Trophoblast cell (in vitro differentiated cells and primary cell): ENCODE results near the gene ABTB2.

Experiments
- DNase-seq, 2 donors: peaks; one replicate each; pipeline ENCODE4 v3.0.0-alpha.2; 2016
- H2AFZ ChIP-seq: 2 replicates; pipeline ENCODE4 v1.6.1; 2013; ENCODE audit warnings: low read length, moderate library complexity, mild to moderate bottlenecking; ENCODE audit not compliant: insufficient read depth, poor library complexity
- H2AK5ac ChIP-seq: 2 replicates; pipeline ENCODE4 v1.6.1; 2013; ENCODE audit warnings: mild to moderate bottlenecking, low read length
- H2BK120ac ChIP-seq: 2 replicates; pipeline ENCODE4 v1.6.1; 2013; ENCODE audit warnings: low read length, mild to moderate bottlenecking, moderate library complexity; ENCODE audit not compliant: insufficient read depth, poor library complexity
- H2BK12ac ChIP-seq: 2 replicates; pipeline ENCODE4 v1.6.1; 2013; ENCODE audit warnings: mild to moderate bottlenecking, low read length, moderate library complexity
- H2BK5ac ChIP-seq: 2 replicates; pipeline ENCODE4 v1.6.1; 2013; ENCODE audit warnings: low read length, low read depth, moderate library complexity, mild to moderate bottlenecking; ENCODE audit not compliant: poor library complexity
- H3K14ac ChIP-seq: 2 replicates; pipeline ENCODE4 v1.6.1; 2013; ENCODE audit warnings: mild to moderate bottlenecking, low read length
- H3K18ac ChIP-seq: 2 replicates; pipeline ENCODE4 v1.6.1; 2013; ENCODE audit warnings: mild to moderate bottlenecking, low read length
- H3K23ac ChIP-seq: 2 replicates; pipeline ENCODE4 v1.6.1; 2013; ENCODE audit warnings: low read length
- H3K27ac ChIP-seq: 2 replicates; pipeline ENCODE4 v1.5.1; 2013; ENCODE audit warnings: low read depth, mild to moderate bottlenecking, inconsistent platforms, low read length, moderate library complexity
- H3K27me3 ChIP-seq: 2 replicates; pipeline ENCODE4 v1.6.1; 2013; ENCODE audit warnings: inconsistent platforms, mild to moderate bottlenecking, low read length, moderate library complexity; ENCODE audit not compliant: insufficient read depth
- H3K36me3 ChIP-seq, 2 experiments: 1 replicate in 1 of 2; 2 replicates in 1 of 2; pipeline ENCODE4 v1.6.1; 2013; ENCODE audit warnings: low read length in 2 of 2, mild to moderate bottlenecking in 2 of 2, moderate library complexity in 1 of 2; ENCODE audit not compliant: insufficient read depth in 2 of 2, control insufficient read depth in 1 of 2
- H3K4ac ChIP-seq: 2 replicates; pipeline ENCODE4 v1.6.1; 2013; ENCODE audit warnings: low read depth, mild to moderate bottlenecking, low read length, moderate library complexity
- H3K4me1 ChIP-seq, 2 experiments: 1 replicate in 1 of 2; 2 replicates in 1 of 2; pipeline ENCODE4 v1.6.1; 2013; ENCODE audit warnings: low read length in 2 of 2, mild to moderate bottlenecking in 2 of 2, moderate library complexity in 1 of 2; ENCODE audit not compliant: insufficient read depth in 2 of 2, control insufficient read depth in 1 of 2
- H3K4me2 ChIP-seq: 2 replicates; pipeline ENCODE4 v1.6.1; 2013; ENCODE audit warnings: inconsistent platforms, mild to moderate bottlenecking, low read length, moderate library complexity
- H3K4me3 ChIP-seq: 2 replicates; pipeline ENCODE4 v1.5.1; 2013; ENCODE audit warnings: mild to moderate bottlenecking, low read depth, low read length, inconsistent platforms
- H3K79me1 ChIP-seq: one replicate; pipeline ENCODE4 v1.6.1; 2013; ENCODE audit warnings: low read length
- H3K79me2 ChIP-seq: 2 replicates; pipeline ENCODE4 v1.6.1; 2013; ENCODE audit warnings: low read length, mild to moderate bottlenecking; ENCODE audit not compliant: control insufficient read depth, insufficient read depth, poor library complexity
- H3K9ac ChIP-seq: 2 replicates; pipeline ENCODE4 v1.6.1; 2013; ENCODE audit warnings: mild to moderate bottlenecking, low read length
- H3K9me3 ChIP-seq: 2 replicates; pipeline ENCODE4 v1.6.1; 2013; ENCODE audit warnings: low read depth, mild to moderate bottlenecking, control low read depth, inconsistent platforms, low read length; ENCODE audit not compliant: insufficient read depth
- H4K12ac ChIP-seq: 2 replicates; pipeline ENCODE4 v1.6.1; 2013; ENCODE audit warnings: low read depth, mild to moderate bottlenecking, low read length, moderate library complexity
- H4K8ac ChIP-seq: 2 replicates; pipeline ENCODE4 v1.6.1; 2013; ENCODE audit warnings: low read depth, mild to moderate bottlenecking, low read length, moderate library complexity
- H4K91ac ChIP-seq: one replicate; pipeline ENCODE4 v1.6.1; 2013; ENCODE audit warnings: low read depth, mild to moderate bottlenecking, low read length, moderate library complexity
- whole genome bisulfite sequencing: extraction: QIAGEN DNeasy Blood & Tissue Kit; methylation state at CpG from one replicate; pipeline ENCODE4 v1.1.7; 2013; ENCODE audit warnings: missing lambda C conversion rate; ENCODE audit not compliant: insufficient read length, insufficient coverage; ENCODE audit errors: extremely low coverage; 5-methylcytosine and 5-hydroxymethylcytosine counted together

The ABTB2 gene

GRCh38 chr11:34355726-34356125, 2.1 kb downstream of the ABTB2 start:
- no peak overlapping the region for H2AFZ ChIP-seq
- H3K18ac ChIP-seq: no peak overlapping the region
- H3K79me2 ChIP-seq: no peaks in the 10 kb centered on the region
- H3K9me3 ChIP-seq: peaks cover 4% of the 10 kb centered on the region
- no peaks in the 10 kb centered on the region for H3K36me3 ChIP-seq
- H3K9ac ChIP-seq: no peak overlapping the region
- H3K4me1 ChIP-seq: peaks cover 18 to 29% of the 10 kb centered on the region in 2 experiments
- H2BK5ac ChIP-seq: no peak overlapping the region
- H2AK5ac ChIP-seq: no peak overlapping the region
- no peak overlapping the region for H2BK120ac ChIP-seq
- H3K4me3 ChIP-seq: peak overlapping the region; percentile 77
- no peak overlapping the region for H3K4ac ChIP-seq
- no peak for DNase-seq
- H3K23ac ChIP-seq: no peak overlapping the region
- H3K27me3 ChIP-seq: peaks cover 19% of the 10 kb centered on the region
- no peak overlapping the region for H4K91ac ChIP-seq
- H3K27ac ChIP-seq: no peak overlapping the region
- peak overlapping the region; percentile 96 for H3K4me2 ChIP-seq
- H4K8ac ChIP-seq: no peak overlapping the region
- H4K12ac ChIP-seq: no peak overlapping the region
- H3K79me1 ChIP-seq: peaks cover 6% of the 10 kb centered on the region
- no peak overlapping the region for H2BK12ac ChIP-seq
- H3K14ac ChIP-seq: no peak overlapping the region
- no CpG with 5 or more reads among the region's 3 CpGs for WGBS

- Histone ChIP-seq H3K23ac (no peak overlapping the region), H3K27ac (no peak overlapping the region), H4K8ac (no peak overlapping the region), H3K9me3 (peaks cover 4% of the 10 kb centered on the region), H3K4me2 (no peak overlapping the region), H3K4me1 (peaks cover 18 to 29% of the 10 kb centered on the region in 2 experiments), H2BK12ac (no peak overlapping the region), H3K18ac (no peak overlapping the region), H2AFZ (no peak overlapping the region), H3K9ac (no peak overlapping the region), H3K4ac (no peak overlapping the region), H3K14ac (no peak overlapping the region), H3K4me3 (no peak overlapping the region), H3K79me2 (no peaks in the 10 kb centered on the region), H2AK5ac (no peak overlapping the region), H3K36me3 (no peaks in the 10 kb centered on the region), H4K12ac (no peak overlapping the region), H4K91ac (no peak overlapping the region), H3K79me1 (peaks cover 6% of the 10 kb centered on the region), H2BK5ac (no peak overlapping the region), H2BK120ac (no peak overlapping the region), H3K27me3 (peaks cover 19% of the 10 kb centered on the region)
- DNase-seq: peak in 1 of 2 donors; percentile 37
Observed at GRCh38 chr11:34354782-34355181, 3.0 kb downstream of the ABTB2 start.

DNA sequence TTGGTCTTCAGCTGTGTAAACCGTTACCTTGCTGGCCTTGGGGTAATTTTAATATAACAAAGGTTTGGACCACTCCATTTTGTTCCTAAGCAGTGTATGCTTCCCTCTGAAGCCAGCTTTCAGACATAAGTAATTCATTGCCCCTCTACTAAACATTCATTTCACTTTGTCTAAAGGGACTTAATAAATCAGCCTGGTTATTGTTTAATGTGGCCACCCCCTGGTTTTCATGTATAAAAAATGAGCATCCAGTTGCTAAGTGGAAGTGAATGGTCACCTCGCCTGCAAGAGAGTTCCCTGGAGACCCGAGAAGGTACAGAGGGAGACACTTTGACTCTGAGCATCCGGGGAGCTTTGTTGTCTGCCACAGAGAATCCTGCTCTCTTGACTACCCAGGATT, 3.9 kb downstream of the ABTB2 start:
- H2BK120ac ChIP-seq: no peak overlapping the region
- WGBS: no CpG with 5 or more reads among the region's 4 CpGs
- H4K91ac ChIP-seq: no peak overlapping the region
- no peak overlapping the region for H2AFZ ChIP-seq
- no peak for DNase-seq
- no peak overlapping the region for H3K14ac ChIP-seq
- H3K9ac ChIP-seq: no peak overlapping the region
- H3K36me3 ChIP-seq: no peaks in the 10 kb centered on the region
- H3K4me3 ChIP-seq: no peak overlapping the region
- peaks cover 6% of the 10 kb centered on the region for H3K79me1 ChIP-seq
- H2BK5ac ChIP-seq: no peak overlapping the region
- H3K18ac ChIP-seq: no peak overlapping the region
- peaks cover 16 to 27% of the 10 kb centered on the region in 2 experiments for H3K4me1 ChIP-seq
- no peak overlapping the region for H3K4me2 ChIP-seq
- no peak overlapping the region for H4K8ac ChIP-seq
- no peak overlapping the region for H3K4ac ChIP-seq
- H3K9me3 ChIP-seq: peaks cover 4% of the 10 kb centered on the region
- no peak overlapping the region for H4K12ac ChIP-seq
- H2BK12ac ChIP-seq: no peak overlapping the region
- H2AK5ac ChIP-seq: no peak overlapping the region
- H3K27ac ChIP-seq: no peak overlapping the region
- no peaks in the 10 kb centered on the region for H3K79me2 ChIP-seq
- no peak overlapping the region for H3K23ac ChIP-seq
- H3K27me3 ChIP-seq: peaks cover 19% of the 10 kb centered on the region

GRCh38 chr11:34351687-34352469, 5.9 kb downstream of the ABTB2 start:
- Histone ChIP-seq H3K79me1 (no peaks in the 10 kb centered on the region), H3K79me2 (peaks cover 1% of the 10 kb centered on the region), H3K14ac (no peak overlapping the region), H2BK12ac (no peak overlapping the region), H3K4me3 (no peak overlapping the region), H3K4me1 (peaks cover 8 to 14% of the 10 kb centered on the region in 2 experiments), H4K12ac (no peak overlapping the region), H3K9ac (no peak overlapping the region), H2AK5ac (no peak overlapping the region), H4K8ac (no peak overlapping the region), H3K4me2 (no peak overlapping the region), H2AFZ (no peak overlapping the region), H2BK5ac (no peak overlapping the region), H3K27me3 (peaks cover 15% of the 10 kb centered on the region), H4K91ac (no peak overlapping the region), H3K36me3 (no peaks in the 10 kb centered on the region), H3K18ac (no peak overlapping the region), H2BK120ac (no peak overlapping the region), H3K4ac (no peak overlapping the region), H3K27ac (no peak overlapping the region), H3K23ac (no peak overlapping the region), H3K9me3 (peaks cover 4% of the 10 kb centered on the region)
- DNase-seq: no peak
- no CpG with 5 or more reads among the region's 4 CpGs for WGBS
